H1 (cell line): ENCODE data around the gene DHCR24. TPM values are rescaled to one million over a fixed set of nuclear protein-coding genes. Genes with fewer than 3 reads are reported as not detected.

Experiments used
- CTCF ChIA-PET: fragments of 300-600 bp; sonication (Branson Sonifier 250); formaldehyde crosslinking; loops from one replicate; lab custom pipeline; 2021; ENCODE audit not compliant: partially characterized antibody; lab: Charles Lee
- POLR2A ChIA-PET: fragments of 300-600 bp; sonication (Branson Sonifier 250); formaldehyde crosslinking; loops from one replicate; lab custom pipeline; 2021; ENCODE audit warnings: inconsistent platforms; ENCODE audit not compliant: partially characterized antibody; lab: Charles Lee
- DNase-seq, 2 experiments: peaks; one replicate each; pipeline versions ENCODE4 v3.0.0 to v3.0.0-alpha.2; 2010 to 2022; ENCODE audit warnings: low spot score in 2 of 2, low read depth in 1 of 2, mixed read lengths in 1 of 2
- FAIRE-seq: peaks from 2 replicates; lab custom pipeline; 2011; peaks lifted over from hg19 to GRCh38; lab: Jason Lieb, UNC
- H2AFZ ChIP-seq: 2 replicates; pipeline ENCODE4 v1.8.1; 2012; ENCODE audit warnings: low read length, inconsistent platforms
- H2AK5ac ChIP-seq: 2 replicates; pipeline ENCODE4 v1.6.1; 2013; ENCODE audit warnings: low read depth, low read length
- H2BK120ac ChIP-seq: replicated peaks from 2 replicates; pipeline ENCODE3; 2013; ENCODE audit warnings: low read depth, low read length, inconsistent platforms
- H2BK12ac ChIP-seq: 2 replicates; pipeline ENCODE4 v1.6.1; 2013; ENCODE audit warnings: low read depth, low read length
- H2BK15ac ChIP-seq: 2 replicates; pipeline ENCODE4 v1.6.1; 2013; ENCODE audit warnings: low read length
- H2BK20ac ChIP-seq: 2 replicates; pipeline ENCODE4 v1.6.1; 2013; ENCODE audit warnings: low read length
- H2BK5ac ChIP-seq: 2 replicates; pipeline ENCODE4 v1.6.1; 2013; ENCODE audit warnings: low read depth, low read length
- H3K14ac ChIP-seq: 2 replicates; pipeline ENCODE4 v1.6.1; 2013; ENCODE audit warnings: inconsistent platforms; ENCODE audit not compliant: insufficient read length
- H3K18ac ChIP-seq: 2 replicates; pipeline ENCODE4 v1.6.1; 2013; ENCODE audit warnings: low read length; ENCODE audit errors: extremely low read depth
- H3K23ac ChIP-seq: 2 replicates; pipeline ENCODE4 v1.6.1; 2013; ENCODE audit warnings: inconsistent platforms; ENCODE audit not compliant: insufficient read length
- H3K23me2 ChIP-seq: 2 replicates; pipeline ENCODE4 v1.6.1; 2013; ENCODE audit warnings: low read depth, low read length
- H3K27ac ChIP-seq: 2 replicates; pipeline ENCODE4 v1.6.1; 2011; ENCODE audit warnings: low read depth, low read length, inconsistent platforms
- H3K27me3 ChIP-seq, 4 experiments: replicated peaks in 1 of 4; 1 replicate in 1 of 4; 2 replicates in 3 of 4; pipeline versions ENCODE4 v1.6.1 to v1.8.1; 2011 to 2013; ENCODE audit warnings: low read length in 3 of 4, mild to moderate bottlenecking in 3 of 4, inconsistent platforms in 2 of 4, mixed read lengths in 2 of 4, moderate library complexity in 1 of 4; ENCODE audit not compliant: control insufficient read depth in 3 of 4, insufficient read depth in 3 of 4; ENCODE audit errors: extremely low read depth in 1 of 4
- H3K36me3 ChIP-seq, 4 experiments: 2 replicates each; pipeline versions ENCODE4 v1.6.1 to v1.8.1; 2011 to 2013; ENCODE audit warnings: mild to moderate bottlenecking in 4 of 4, low read length in 3 of 4, moderate library complexity in 2 of 4, control low read depth in 1 of 4, inconsistent platforms in 1 of 4; ENCODE audit not compliant: insufficient read depth in 4 of 4, control insufficient read depth in 2 of 4
- H3K4ac ChIP-seq: replicated peaks from 2 replicates; pipeline ENCODE3; 2013; ENCODE audit warnings: low read length, low read depth, mixed read lengths, inconsistent platforms; ENCODE audit not compliant: insufficient read length
- H3K4me1 ChIP-seq, 4 experiments: replicated peaks in 1 of 4; 1 replicate in 1 of 4; 2 replicates in 3 of 4; pipeline versions ENCODE4 v1.6.1 to v1.8.1; 2011 to 2013; ENCODE audit warnings: low read length in 3 of 4, inconsistent platforms in 2 of 4, mixed read lengths in 1 of 4; ENCODE audit not compliant: insufficient read depth in 4 of 4, control insufficient read depth in 3 of 4
- H3K4me2 ChIP-seq, 2 experiments: 2 replicates each; pipeline versions ENCODE4 v1.6.1 to v1.8.1; 2011 to 2013; ENCODE audit warnings: low read depth in 2 of 2, low read length in 2 of 2, control low read depth in 1 of 2, inconsistent platforms in 1 of 2, mild to moderate bottlenecking in 1 of 2; ENCODE audit not compliant: insufficient read depth in 1 of 2
- H3K4me3 ChIP-seq, 4 experiments: fragments of 200-600, 300-600 bp in 1 of 4; sonication (generic), shearing (Covaris generic), sonication (Bioruptor Twin) in 1 of 4; 2 replicates each; pipeline versions ENCODE4 v1.5.1 to v1.8.1; 2011 to 2016; ENCODE audit warnings: low read length in 4 of 4, low read depth in 3 of 4, control low read depth in 2 of 4, inconsistent platforms in 2 of 4, mild to moderate bottlenecking in 2 of 4, mixed read lengths in 1 of 4, moderate library complexity in 1 of 4; ENCODE audit not compliant: insufficient read depth in 2 of 4; ENCODE audit errors: extremely low read depth in 1 of 4
- H3K56ac ChIP-seq: replicated peaks from 2 replicates; pipeline ENCODE3; 2013; ENCODE audit warnings: low read depth, mild to moderate bottlenecking, mixed read lengths, low read length, inconsistent platforms; ENCODE audit not compliant: insufficient read length
- H3K79me1 ChIP-seq: 2 replicates; pipeline ENCODE4 v1.6.1; 2013; ENCODE audit warnings: low read depth, low read length, control low read depth
- H3K79me2 ChIP-seq, 2 experiments: 2 replicates each; pipeline versions ENCODE4 v1.6.1 to v1.8.1; 2012 to 2013; ENCODE audit warnings: low read length in 2 of 2, mild to moderate bottlenecking in 2 of 2, inconsistent platforms in 1 of 2; ENCODE audit not compliant: insufficient read depth in 2 of 2, control insufficient read depth in 1 of 2
- H3K9ac ChIP-seq, 4 experiments: replicated peaks in 1 of 4; 1 replicate in 1 of 4; 2 replicates in 3 of 4; pipeline versions ENCODE4 v1.6.1 to v1.8.1; 2011 to 2013; ENCODE audit warnings: low read depth in 3 of 4, low read length in 3 of 4, control low read depth in 2 of 4, mild to moderate bottlenecking in 2 of 4, moderate library complexity in 2 of 4, inconsistent platforms in 1 of 4; ENCODE audit errors: extremely low read depth in 1 of 4
- H3K9me3 ChIP-seq, 2 experiments: 2 replicates each; pipeline versions ENCODE4 v1.6.1 to v1.8.1; 2012 to 2013; ENCODE audit warnings: mild to moderate bottlenecking in 2 of 2, moderate library complexity in 2 of 2, control low read depth in 1 of 2, inconsistent platforms in 1 of 2, low read depth in 1 of 2, low read length in 1 of 2, mixed read lengths in 1 of 2; ENCODE audit not compliant: insufficient read depth in 2 of 2
- H4K20me1 ChIP-seq, 2 experiments: replicated peaks in 1 of 2; 2 replicates each; pipeline versions ENCODE3 to v1.8.1; 2011 to 2013; ENCODE audit warnings: inconsistent platforms in 2 of 2, low read length in 2 of 2, mild to moderate bottlenecking in 1 of 2; ENCODE audit not compliant: insufficient read depth in 2 of 2, control insufficient read depth in 1 of 2
- H4K5ac ChIP-seq: 2 replicates; pipeline ENCODE4 v1.6.1; 2013; ENCODE audit warnings: low read length, low read depth, mixed read lengths, inconsistent platforms; ENCODE audit not compliant: insufficient read length
- H4K8ac ChIP-seq: 2 replicates; pipeline ENCODE4 v1.8.0; 2013; ENCODE audit warnings: mild to moderate bottlenecking, moderate library complexity, low read length, inconsistent platforms; ENCODE audit not compliant: insufficient read depth; ENCODE audit errors: extremely low read depth
- H4K91ac ChIP-seq: replicated peaks from 2 replicates; pipeline ENCODE3; 2013; ENCODE audit warnings: low read length, mixed read lengths, inconsistent platforms; ENCODE audit not compliant: insufficient read length
- BACH1 ChIP-seq: IDR thresholded peaks from 2 replicates; pipeline ENCODE4 v1.6.1; 2012; ENCODE audit warnings: low read length, improper control_type of control experiment
- CEBPB ChIP-seq: IDR thresholded peaks from 2 replicates; pipeline ENCODE4 v1.6.1; 2012; ENCODE audit warnings: low read depth, low read length
- CREB1 ChIP-seq: IDR thresholded peaks from 2 replicates; pipeline ENCODE4 v1.6.1; 2012; ENCODE audit warnings: inconsistent platforms
- GABPA ChIP-seq: IDR thresholded peaks from 2 replicates; pipeline ENCODE4 v1.6.1; 2011; ENCODE audit warnings: mild to moderate bottlenecking, low read length, moderate library complexity, borderline replicate concordance; ENCODE audit not compliant: insufficient read depth
- KDM1A ChIP-seq: fragments of 200-600, 300-600 bp; sonication (generic); IDR thresholded peaks from 2 replicates; pipeline ENCODE4 v1.7.1; 2016; ENCODE audit warnings: mild to moderate bottlenecking, low read length, borderline replicate concordance
- RAD21 ChIP-seq, 2 experiments: IDR thresholded peaks in 1 of 2; conservative IDR thresholded peaks in 1 of 2; 2 replicates each; pipeline ENCODE4 v1.6.1; 2011; ENCODE audit warnings: low read depth in 2 of 2, low read length in 2 of 2, improper control_type of control experiment in 1 of 2, inconsistent platforms in 1 of 2, mild to moderate bottlenecking in 1 of 2, moderate library complexity in 1 of 2
- RFX5 ChIP-seq: IDR thresholded peaks from 2 replicates; pipeline ENCODE4 v1.6.1; 2011; ENCODE audit warnings: low read depth, low read length, improper control_type of control experiment, borderline replicate concordance
- SIN3A ChIP-seq, 2 experiments: IDR thresholded peaks in 1 of 2; conservative IDR thresholded peaks in 1 of 2; 2 replicates each; pipeline ENCODE4 v1.6.1; 2011 to 2012; ENCODE audit warnings: low read length in 2 of 2, improper control_type of control experiment in 1 of 2, low read depth in 1 of 2, mild to moderate bottlenecking in 1 of 2
- SP2 ChIP-seq: IDR thresholded peaks from 2 replicates; pipeline ENCODE4 v1.6.1; 2012; ENCODE audit warnings: mild to moderate bottlenecking, low read length, inconsistent platforms
- SUZ12 ChIP-seq: fragments of 200-600 bp; sonication (generic); IDR thresholded peaks from 2 replicates; pipeline ENCODE4 v1.6.1; 2012; ENCODE audit warnings: mild to moderate bottlenecking, inconsistent platforms, low read length, moderate library complexity, mixed read lengths
- TBP ChIP-seq: IDR thresholded peaks from 2 replicates; pipeline ENCODE4 v1.6.1; 2011; ENCODE audit warnings: low read depth, low read length, improper control_type of control experiment
- YY1 ChIP-seq: IDR thresholded peaks from 2 replicates; pipeline ENCODE4 v1.6.1; 2011; ENCODE audit warnings: low read depth, mild to moderate bottlenecking, low read length
- WGBS, 2 experiments: shearing (Covaris generic) in 1 of 2; methylation state at CpG; one replicate each; pipeline versions ENCODE4 v1.1.6 to v1.1.7; 2013 to 2015; ENCODE audit warnings: low lambda C conversion rate in 2 of 2, mixed read lengths in 2 of 2, inconsistent platforms in 1 of 2, low coverage in 1 of 2, missing lambda C conversion rate in 1 of 2; ENCODE audit not compliant: insufficient replicate concordance in 2 of 2, insufficient coverage in 1 of 2, insufficient read length in 1 of 2; ENCODE audit errors: extremely low coverage in 1 of 2, missing lambda C conversion rate in 1 of 2; 5-methylcytosine and 5-hydroxymethylcytosine counted together
- polyA plus RNA-seq, 7 experiments: library from polyadenylated mRNA; depleted of rRNA in 3 of 7; stranded (reverse) in 5 of 7; unstranded in 2 of 7; fragments of >200 nt in 5 of 7; fragments of 200-250 nt in 2 of 7; gene quantifications; 1 replicate in 5 of 7; 2 replicates in 1 of 7; 4 replicates in 1 of 7; pipeline versions ENCODE4 v1.2.1 to v1.2.3, GENCODE V29; 2011 to 2013; ENCODE audit warnings: missing spikeins in 2 of 7, mixed read lengths in 2 of 7
- total RNA-seq: library from RNA; stranded (reverse); fragmentation: NEBNext Ultra II Directional; extraction: Animal tissue kit (Norgen Biotek cat#: 25700); gene quantifications from 2 replicates; pipeline ENCODE4 v1.2.1, GENCODE V29; 2021

The DHCR24 gene
- total and polyA plus RNA-seq, 2 of the 8 experiments (the other 6 are each of a cell fraction or from before 2014, with no cell fraction given), result 370 to 419 TPM

DNA sequence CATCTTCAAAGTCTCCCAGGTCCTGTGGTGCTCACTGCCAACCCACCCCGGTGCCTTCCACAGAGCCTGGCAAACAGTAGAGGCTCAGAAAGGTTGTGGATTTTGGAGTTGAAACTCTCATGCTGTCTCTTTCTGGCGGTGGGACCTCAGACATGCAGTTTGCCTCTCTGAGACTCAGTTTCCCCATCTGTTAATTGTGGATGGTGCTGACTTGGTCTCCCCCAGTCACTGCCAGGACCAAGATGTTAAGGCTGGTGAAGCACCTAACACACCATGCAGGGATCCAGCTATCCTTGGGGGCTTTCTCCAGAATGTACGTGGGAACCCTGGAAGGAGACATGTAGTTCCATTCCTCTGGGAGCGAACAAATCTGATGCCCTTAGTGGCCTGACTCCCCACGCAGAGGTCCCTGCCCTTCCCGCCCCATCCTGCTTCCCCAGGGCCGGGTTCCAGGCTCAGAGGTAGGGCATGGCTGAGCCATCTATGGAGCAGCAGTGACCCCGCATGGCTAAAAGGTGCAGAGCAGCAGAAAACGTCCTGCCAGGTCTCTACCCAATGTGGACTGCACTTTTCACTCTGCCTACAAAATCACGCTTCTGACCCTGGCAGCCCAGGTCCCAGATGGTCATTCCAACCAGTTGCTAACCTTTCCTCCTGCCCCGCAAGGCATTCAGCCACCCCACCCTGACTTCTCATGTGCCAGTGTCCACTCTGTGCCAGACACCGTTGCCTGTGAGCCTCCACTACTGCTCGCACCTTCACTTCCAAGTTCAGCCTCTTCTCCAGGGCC lies 76.6 kb downstream of the DHCR24 start:
- no peak overlapping the region for H3K4ac ChIP-seq
- no peak overlapping the region for H2BK120ac ChIP-seq
- 39% methylated on average over 13 of the region's 13 CpGs; no CpG with 5 or more reads in 1 of the 2 experiments for WGBS, 2 experiments
- H3K56ac ChIP-seq, result no peak overlapping the region
- H3K4me1 ChIP-seq, result peaks cover 4 to 29% (median 18%) of the 10 kb centered on the region in 4 experiments
- no peak overlapping the region for H4K91ac ChIP-seq
- H2BK5ac ChIP-seq, result peak overlapping the region; percentile 42; the same call in 1 of the 2 replicates
- H2AK5ac ChIP-seq, result no peak overlapping the region
- no peak overlapping the region for H3K23ac ChIP-seq
- H2AFZ ChIP-seq, result no peak overlapping the region
- H3K4me3 ChIP-seq, result no peak overlapping the region
- no peak overlapping the region for H2BK20ac ChIP-seq
- peak overlapping the region; percentile 98; the same call in 1 of the 2 replicates for H2BK15ac ChIP-seq
- H3K36me3 ChIP-seq, result no peaks in the 10 kb centered on the region
- no peak overlapping the region for H4K8ac ChIP-seq
- ChIA-PET CTCF (interaction anchor here (0.7 to 2.1 kb wide), 18 partner anchors 9 to 229 kb away, joined by 3 to 16 read pairs (median 4); partner anchors contain the start of genes PCSK9 and TTC22), POLR2A (no interaction called here)
- DNase-seq (peak in 1 of 2 experiments; percentile 92), FAIRE-seq (peak; percentile 78)
- no peaks in the 10 kb centered on the region; a peak in 2 of 7 replicates for H3K27me3 ChIP-seq
- H4K5ac ChIP-seq, result no peak overlapping the region
- no peaks in the 10 kb centered on the region for H4K20me1 ChIP-seq
- H3K9ac ChIP-seq, result no peak overlapping the region
- no peak overlapping the region for H3K4me2 ChIP-seq
- no peak overlapping the region for H3K27ac ChIP-seq
- no peaks in the 10 kb centered on the region for H3K79me1 ChIP-seq
- H2BK12ac ChIP-seq, result peak overlapping the region; percentile 82; the same call in 1 of the 2 replicates
- H3K14ac ChIP-seq, result no peak overlapping the region
- no peaks in the 10 kb centered on the region for H3K9me3 ChIP-seq
- H3K79me2 ChIP-seq, result no peaks in the 10 kb centered on the region
- no peaks in the 10 kb centered on the region; the same call in 1 of the 2 replicates for H3K23me2 ChIP-seq
- no peak overlapping the region; the same call in 1 of the 2 replicates for H3K18ac ChIP-seq
- TF ChIP-seq BACH1 (no peak), CREB1 (no peak), YY1 (0 out of 2 replicates have a peak, but pooled peaks have one; percentile 31), TBP (peak; percentile 30; the same call in 1 of the 2 replicates), SP2 (no peak), SUZ12 (no peak), KDM1A (no peak), GABPA (peak; percentile 30; the same call in 1 of the 2 replicates), RAD21 (IDR thresholded peaks at IDR 0.05 in 1 of 2, conservative IDR thresholded peaks at IDR 0.05 in 1 of 2; ENCODE audit: low read depth in 2 of 2, low read length in 2 of 2) (peak; percentile 98), CEBPB (no peak), RFX5 (no peak), SIN3A (conservative IDR thresholded peaks at IDR 0.05 in 1 of 2, IDR thresholded peaks at IDR 0.05 in 1 of 2; ENCODE audit: low read depth in 1 of 2, low read length in 2 of 2) (0 out of 4 replicates have a peak, but pooled peaks of 1 of the 2 experiments have one; percentile 31)
